SK-N-MC (cell line): ENCODE results near the gene ARAP2.

Experiments used
- EZH2 ChIP-seq: fragments of 200-600 bp; sonication (generic); IDR thresholded peaks from one replicate; pipeline ENCODE4 v1.6.1; 2017; ENCODE audit warnings: antibody characterized with exemption
- FOXP2 ChIP-seq: optimal IDR thresholded peaks from 2 replicates; pipeline ENCODE3; 2011; ENCODE audit warnings: mild to moderate bottlenecking, moderate library complexity; ENCODE audit not compliant: insufficient read depth; ENCODE audit errors: extremely low read length, control extremely low read depth
- POLR2AphosphoS5 ChIP-seq: IDR thresholded peaks from 2 replicates; pipeline ENCODE4 v1.6.1; 2012; ENCODE audit warnings: mild to moderate bottlenecking, low read depth, low read length, borderline replicate concordance

GRCh38 chr4:36168127-36168878, 76.0 kb downstream of the ARAP2 start:
- TF ChIP-seq EZH2 (no peak), POLR2AphosphoS5 (no peak), FOXP2 (no peak)
